Activated CD4-positive, alpha-beta T cell treated with anti-CD3 and anti-CD28 coated beads, Interleukin-2, Interleukin-4, amounts not matched to agents 100 ng/mL and 50 ng/mL, durations not matched to agents 16 hours and 8 hours (primary cell): ENCODE results near the gene VWA8.
"Not testable (repeated sequence)": the region's sequence is repeated elsewhere in the genome, so short reads cannot be mapped to it uniquely, and the experiment has no call there.

Experiments used
- DNase-seq: peaks from one replicate; pipeline ENCODE4 v3.0.0-alpha.2; 2020; ENCODE audit warnings: low spot score

The VWA8 gene

GRCh38 chr13:41587490-41587889 is 373.4 kb downstream of the VWA8 start:
- DNase-seq = no peak

DNA sequence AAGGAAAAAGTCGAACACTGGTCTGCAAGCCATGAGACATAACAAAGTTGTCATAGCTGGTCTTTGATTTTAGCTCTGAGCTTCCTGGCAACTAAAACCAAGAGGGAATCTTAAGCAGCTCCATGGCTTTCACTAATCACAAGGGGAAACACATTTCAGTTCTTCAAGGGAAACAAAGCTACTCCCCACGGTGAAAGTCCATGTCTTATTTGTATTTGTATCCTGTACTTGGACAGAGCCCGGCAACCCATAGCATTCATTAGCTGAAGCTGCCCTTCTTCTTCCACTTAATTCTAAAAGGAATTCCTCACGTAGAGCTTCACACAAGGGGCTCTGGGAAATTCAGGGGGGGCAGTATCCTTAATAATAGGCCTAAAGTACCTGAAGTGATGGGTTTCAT is 374.7 kb downstream of the VWA8 start:
- DNase-seq = no peak

GRCh38 chr13:41582027-41582463 is 378.9 kb downstream of the VWA8 start:
- no peak for DNase-seq

DNA sequence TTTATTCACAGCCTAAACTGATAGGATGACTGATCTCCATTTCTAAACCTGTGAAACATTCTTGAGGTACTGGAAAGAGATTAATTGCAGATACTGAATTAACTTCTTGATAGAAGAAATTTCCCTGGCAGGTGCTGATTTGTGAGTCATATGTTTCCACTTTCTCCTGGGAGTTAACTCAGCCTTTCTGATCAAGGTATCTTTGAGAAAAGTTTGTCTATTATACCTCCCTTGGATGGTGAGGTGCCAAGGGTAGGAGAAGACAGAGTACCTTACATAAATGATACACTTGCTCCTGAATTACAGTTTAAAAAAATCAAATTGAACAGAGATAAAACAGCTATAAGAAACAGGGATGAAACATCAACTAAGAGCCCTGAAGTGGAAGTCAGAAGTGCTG is 380.6 kb downstream of the VWA8 start:
- DNase-seq = no peak

- no peak for DNase-seq
Observed at GRCh38 chr13:41579881-41580280, 381.0 kb downstream of the VWA8 start.

DNA sequence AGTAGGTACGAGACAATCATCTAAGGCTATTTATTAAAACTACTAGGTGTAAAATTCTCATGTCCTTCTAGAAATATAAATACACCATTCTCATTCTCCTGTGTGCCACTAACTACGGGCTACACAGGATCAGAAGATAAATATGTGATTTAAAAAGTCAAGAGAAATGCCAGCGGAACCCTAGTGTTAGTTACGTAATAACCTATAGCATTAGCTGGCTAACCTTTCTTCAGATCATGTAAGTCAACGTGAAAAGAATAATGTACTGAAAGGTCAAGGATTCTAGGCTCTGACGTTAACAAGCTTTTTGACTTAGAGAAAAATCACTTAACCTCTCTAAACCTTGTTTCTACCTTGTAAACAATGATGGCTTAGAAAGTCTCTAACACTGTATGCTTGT is 381.7 kb downstream of the VWA8 start:
- no peak for DNase-seq

DNA sequence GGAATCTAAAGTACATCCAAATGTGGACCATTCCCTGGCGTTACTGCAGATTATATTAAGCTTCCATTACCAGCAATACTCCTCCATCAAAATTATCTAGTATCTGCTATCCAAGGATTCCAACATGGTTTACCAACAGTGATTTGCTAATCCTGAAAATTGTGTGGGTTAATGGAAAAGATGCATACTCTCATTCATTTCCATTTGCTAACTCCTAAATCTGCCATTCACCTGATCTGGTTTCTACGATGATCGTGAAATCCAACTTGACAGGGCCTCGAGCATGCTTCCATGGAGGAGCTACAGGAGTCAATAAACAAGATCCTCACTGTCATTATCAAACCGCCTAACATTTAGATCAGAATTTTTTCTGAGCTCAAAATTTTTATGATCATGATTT is 382.5 kb downstream of the VWA8 start:
- no peak for DNase-seq

GRCh38 chr13:41577436-41577835 is 383.5 kb downstream of the VWA8 start:
- no peak for DNase-seq

GRCh38 chr13:41573640-41574039 is 387.3 kb downstream of the VWA8 start:
- DNase-seq = not testable (repeated sequence)

- DNase-seq = not testable (repeated sequence)
Observed at GRCh38 chr13:41571817-41572340, 389.0 kb downstream of the VWA8 start.

DNA sequence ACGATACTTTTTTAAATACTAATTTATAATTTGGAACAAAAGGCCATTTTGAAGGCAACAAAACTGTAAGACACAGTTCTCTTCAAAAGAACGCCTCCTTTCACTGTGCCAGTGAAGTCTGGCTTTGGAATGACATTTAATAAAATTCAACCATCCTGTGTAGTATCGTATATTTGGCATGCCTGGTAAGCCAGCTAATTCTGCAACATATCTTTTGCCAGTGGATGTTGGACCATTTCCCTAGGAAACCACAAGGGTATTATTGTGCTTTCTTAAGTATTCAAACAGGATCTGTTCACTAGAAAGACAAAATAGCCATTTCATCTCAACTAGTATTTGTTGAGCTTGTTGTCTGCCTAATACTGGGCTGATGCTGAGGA is 391.9 kb downstream of the VWA8 start:
- no peak for DNase-seq

DNA sequence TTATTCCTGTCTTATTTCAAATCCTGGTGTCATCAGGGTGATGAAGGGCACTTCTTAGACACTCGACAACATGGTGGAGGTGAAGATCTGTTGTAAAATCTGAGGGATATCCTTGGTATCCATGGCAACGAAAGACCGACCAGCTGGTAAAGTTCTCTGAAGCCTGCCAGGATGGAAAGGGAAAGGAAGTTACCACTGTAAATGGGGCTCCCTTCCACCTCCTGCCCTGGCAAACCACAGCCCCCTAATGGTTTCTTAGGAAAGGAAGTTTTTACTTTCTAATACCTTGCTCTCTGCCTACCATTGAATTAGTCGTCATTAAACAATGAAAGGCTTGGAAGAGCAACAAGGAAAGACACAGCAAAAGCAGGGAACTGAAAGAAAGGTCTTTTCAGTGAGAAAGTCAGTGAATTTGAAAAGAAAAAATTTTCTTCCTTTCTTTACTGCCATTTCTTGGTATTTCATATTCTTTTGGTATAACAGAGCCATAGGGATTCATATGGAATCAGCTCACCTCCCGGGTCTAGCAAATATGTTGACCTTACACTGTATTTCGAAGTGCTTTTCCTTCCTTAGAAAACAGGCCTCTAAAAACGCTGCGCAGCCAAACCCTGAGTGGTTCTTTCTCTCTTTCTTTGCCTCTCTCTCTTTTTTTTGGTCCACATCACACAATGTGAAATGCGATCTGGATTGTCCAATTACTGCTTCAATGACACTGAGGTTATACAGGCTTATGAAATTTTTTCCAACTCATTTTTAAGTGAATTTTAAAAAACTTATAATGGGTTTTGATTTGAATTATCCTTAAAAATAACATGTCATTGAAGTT is 392.6 kb downstream of the VWA8 start:
- DNase-seq = no peak

- DNase-seq = no peak
Observed at GRCh38 chr13:41567363-41567762, 393.5 kb downstream of the VWA8 start.

DNA sequence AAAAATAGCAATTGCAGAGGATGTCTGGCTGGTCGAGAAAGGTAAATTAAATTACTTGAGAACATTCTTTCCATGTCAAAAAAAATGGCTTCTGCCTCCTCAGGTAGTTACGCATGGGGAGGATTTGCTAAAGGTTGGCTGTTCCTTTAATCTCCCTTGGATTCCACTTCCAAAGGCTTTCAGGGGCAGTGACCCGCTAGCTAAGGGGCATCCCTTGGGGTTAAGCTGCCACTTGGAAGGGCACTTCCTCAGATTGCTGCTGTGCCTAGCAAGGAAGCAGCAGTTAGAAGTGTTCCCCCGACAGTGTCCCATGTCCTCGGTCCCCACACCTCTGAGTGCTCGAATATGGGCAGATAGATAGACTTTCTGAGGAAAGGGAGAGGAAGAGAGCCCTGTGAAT is 395.1 kb downstream of the VWA8 start:
- no peak for DNase-seq

- no peak for DNase-seq
Observed at GRCh38 chr13:41565216-41565615, 395.7 kb downstream of the VWA8 start.

GRCh38 chr13:41563984-41564365 is 396.9 kb downstream of the VWA8 start:
- no peak for DNase-seq

GRCh38 chr13:41563341-41563983 is 397.4 kb downstream of the VWA8 start:
- DNase-seq = no peak

- DNase-seq = no peak
Observed at GRCh38 chr13:41562541-41563178, 398.2 kb downstream of the VWA8 start.

DNA sequence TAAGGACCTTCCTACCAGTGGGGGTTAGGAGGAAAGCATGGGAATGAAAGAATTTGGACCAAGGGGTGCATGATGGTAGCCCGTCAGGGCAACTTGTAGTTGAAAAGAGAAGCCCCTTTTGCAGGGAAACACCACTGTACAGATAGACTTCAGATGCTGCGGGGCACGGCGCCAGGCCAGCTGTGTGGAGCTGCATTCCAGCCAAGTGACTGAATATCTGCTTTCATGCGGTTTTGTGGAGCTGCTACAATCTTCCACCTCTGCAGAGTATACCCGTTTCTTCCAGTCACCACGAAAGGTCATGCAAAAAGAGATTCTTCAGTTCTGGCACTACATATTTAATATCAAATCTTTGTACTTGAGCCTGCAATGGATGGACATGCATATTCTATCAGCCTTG is 398.8 kb downstream of the VWA8 start:
- no peak for DNase-seq

GRCh38 chr13:41561170-41561569 is 399.7 kb downstream of the VWA8 start:
- DNase-seq = no peak

DNA sequence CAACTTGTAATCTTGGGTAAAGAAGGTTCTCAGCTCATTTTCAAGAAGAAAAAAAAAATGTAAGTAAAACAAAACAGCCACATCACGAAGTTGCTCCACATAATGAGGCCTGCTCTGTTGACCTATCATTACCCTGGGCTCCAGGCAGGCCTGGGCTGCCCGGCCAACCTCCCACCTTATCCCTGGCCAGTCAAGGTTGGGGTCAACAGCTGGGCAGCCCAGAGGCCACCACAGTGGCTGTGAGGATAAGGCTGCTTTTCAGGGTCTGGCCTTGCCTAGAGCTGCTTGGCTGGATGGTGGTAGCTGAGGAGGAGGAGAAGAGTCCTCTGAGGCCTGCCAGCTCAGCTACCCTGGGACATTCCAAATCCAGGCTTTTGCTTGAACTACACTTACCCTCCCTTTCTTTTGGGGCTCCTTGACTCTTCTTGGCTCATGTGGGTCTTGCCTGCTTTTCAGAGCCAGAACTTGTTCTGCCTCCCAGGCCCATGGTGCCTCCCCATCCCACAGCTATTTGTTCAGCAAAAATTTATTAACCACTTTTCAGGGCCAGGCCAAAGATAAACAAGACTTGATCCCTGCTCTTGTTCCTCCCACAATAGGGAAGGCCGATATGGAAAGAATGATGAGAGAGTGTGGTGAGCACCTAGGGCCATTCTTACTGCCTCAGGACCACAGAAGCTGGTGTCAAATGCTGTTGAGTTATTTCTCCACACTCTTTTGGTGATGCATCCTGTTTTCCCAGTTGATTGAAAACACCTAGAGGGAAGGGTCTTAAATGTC is 401.9 kb downstream of the VWA8 start:
- no peak for DNase-seq

GRCh38 chr13:41557719-41558118 is 403.2 kb downstream of the VWA8 start:
- no peak for DNase-seq
